HG03575 (cell line): Measurements from ENCODE around the gene RBBP8NL.

ENCODE experiments used
- ATAC-seq: cut with Tn5 transposase; IDR thresholded peaks from one replicate; pipeline ENCODE4 v1.9.1; 2021; ENCODE audit not compliant: unreplicated experiment, insufficient number of reproducible peaks, low FRiP score; ENCODE audit errors: extremely low read depth

The RBBP8NL gene

GRCh38 chr20:62448038-62448437 lies 20.7 kb upstream of the RBBP8NL start:
- ATAC-seq = no peak

- no peak for ATAC-seq
These were observed 19.8 kb upstream of the RBBP8NL start for GRCh38 chr20:62446888-62447869.

GRCh38 chr20:62446481-62446880 lies 19.1 kb upstream of the RBBP8NL start:
- ATAC-seq = no peak

- no peak for ATAC-seq
These were observed 18.4 kb upstream of the RBBP8NL start for GRCh38 chr20:62445553-62446340.

- ATAC-seq = no peak
These were observed 16.9 kb upstream of the RBBP8NL start for GRCh38 chr20:62444286-62444685.

- no peak for ATAC-seq
These were observed 14.7 kb upstream of the RBBP8NL start for GRCh38 chr20:62441987-62442539.

- ATAC-seq = no peak
These were observed 11.9 kb upstream of the RBBP8NL start for GRCh38 chr20:62439218-62439617.

- no peak for ATAC-seq
These were observed 10.6 kb upstream of the RBBP8NL start for GRCh38 chr20:62437927-62438326.

GRCh38 chr20:62437496-62437895 lies 10.2 kb upstream of the RBBP8NL start:
- ATAC-seq = no peak

GRCh38 chr20:62436692-62437091 lies 9.4 kb upstream of the RBBP8NL start:
- no peak for ATAC-seq

- no peak for ATAC-seq
These were observed 6.5 kb upstream of the RBBP8NL start for GRCh38 chr20:62433658-62434497.

- ATAC-seq = no peak
These were observed 3.6 kb upstream of the RBBP8NL start for GRCh38 chr20:62430866-62431447.

- no peak for ATAC-seq
These were observed 3.0 kb upstream of the RBBP8NL start for GRCh38 chr20:62430311-62430853.

- ATAC-seq = no peak
These were observed 2.3 kb upstream of the RBBP8NL start for GRCh38 chr20:62429455-62430310.

GRCh38 chr20:62428396-62429295 lies 1.3 kb upstream of the RBBP8NL start:
- no peak for ATAC-seq

- no peak for ATAC-seq
These were observed 648 bp upstream of the RBBP8NL start for GRCh38 chr20:62428002-62428372.
